ENCODE data around the gene BRINP3. TPM values are rescaled to one million over a fixed set of nuclear protein-coding genes. Genes with fewer than 3 reads are reported as not detected.
"Not testable (repeated sequence)": the region's sequence is repeated elsewhere in the genome, so short reads cannot be mapped to it uniquely, and the experiment has no call there.

BRINP3 gene
- polyA plus RNA-seq, result under 1 TPM; 0.10 to 0.11 TPM

DNA sequence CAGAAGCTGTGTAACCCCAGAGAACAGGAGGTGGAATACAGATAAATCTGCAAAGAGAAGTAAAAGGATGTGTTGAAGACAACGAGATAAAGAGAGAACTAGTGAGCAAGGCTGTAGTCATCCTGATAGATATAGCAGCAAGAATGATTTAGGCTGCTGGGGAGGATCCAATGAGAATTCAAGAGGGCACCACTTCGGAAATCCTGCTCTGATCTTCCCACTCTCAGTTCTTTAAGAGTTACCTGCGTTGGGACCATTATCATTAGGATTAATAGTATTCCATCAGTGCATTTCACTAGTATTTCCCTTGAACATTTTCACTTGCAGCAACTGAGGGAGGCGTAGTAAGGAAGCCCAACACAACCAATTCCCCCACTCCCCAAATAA is at the start of gene BRINP3:
Gene BRINP3 (minus strand): TSS at position 103 of the 387 bp plus-strand sequence.
- H3K4me3 ChIP-seq (ENCODE audit: low read depth in 1 of 2, low read length in 2 of 2), result peak within 1 kb of the TSS in 1 of 2 donors; percentile 47
- peaks cover 0 to 4% of the 10 kb centered on the region in 2 donors for H3K27me3 ChIP-seq (ENCODE audit: control insufficient read depth in 1 of 2, insufficient read depth in 2 of 2, low read length in 2 of 2)
- H3K9me3 ChIP-seq (ENCODE audit: control insufficient read depth in 2 of 2, insufficient read depth in 1 of 2, low read depth in 1 of 2, low read length in 1 of 2), result no peaks in the 10 kb centered on the region
- H3K36me3 ChIP-seq (ENCODE audit: control insufficient read depth in 2 of 2, insufficient read depth in 2 of 2, low read length in 1 of 2), result no peaks in the 10 kb centered on the region
- WGBS, 2 donors, result 8 to 9% methylated on average over 4 of the region's 4 CpGs
- no peak within 1 kb of the TSS for H3K27ac ChIP-seq (ENCODE audit: low read depth in 2 of 2, low read length in 1 of 2)
- H3K4me1 ChIP-seq (ENCODE audit: control insufficient read depth in 2 of 2, insufficient read depth in 2 of 2, low read length in 1 of 2), result peaks cover 2 to 5% of the 10 kb centered on the region in 2 donors

DNA sequence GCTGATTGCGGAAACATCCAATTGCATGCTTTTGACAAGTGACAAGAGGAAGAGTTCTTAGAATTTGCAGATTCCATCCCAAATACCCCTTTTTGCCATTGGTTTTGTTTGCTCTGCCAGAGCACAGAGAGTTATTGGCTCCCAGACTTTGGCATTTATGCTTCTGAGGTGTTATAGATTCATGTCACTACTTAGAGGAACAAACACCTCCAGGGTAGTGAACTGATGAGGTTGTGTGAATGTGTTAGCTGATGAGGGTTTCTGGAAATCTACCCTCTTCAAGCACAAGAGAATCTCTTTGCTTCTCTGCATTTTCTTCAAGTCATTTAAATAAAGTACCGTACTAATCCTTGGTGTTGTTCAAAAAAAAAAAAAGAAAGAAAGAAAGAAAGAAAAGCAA is 33.9 kb upstream of the BRINP3 start:
- 74% methylated on average over 2 of the region's 2 CpGs for WGBS, 2 donors
- H3K4me3 ChIP-seq (ENCODE audit: low read depth in 1 of 2, low read length in 2 of 2), result no peak overlapping the region
- H3K27me3 ChIP-seq (ENCODE audit: control insufficient read depth in 1 of 2, insufficient read depth in 2 of 2, low read length in 2 of 2), result no peaks in the 10 kb centered on the region
- no peak overlapping the region for H3K27ac ChIP-seq (ENCODE audit: low read depth in 2 of 2, low read length in 1 of 2)
- no peaks in the 10 kb centered on the region for H3K9me3 ChIP-seq (ENCODE audit: control insufficient read depth in 2 of 2, insufficient read depth in 1 of 2, low read depth in 1 of 2, low read length in 1 of 2)
- no peaks in the 10 kb centered on the region for H3K36me3 ChIP-seq (ENCODE audit: control insufficient read depth in 2 of 2, insufficient read depth in 2 of 2, low read length in 1 of 2)
- no peaks in the 10 kb centered on the region for H3K4me1 ChIP-seq (ENCODE audit: control insufficient read depth in 2 of 2, insufficient read depth in 2 of 2, low read length in 1 of 2)

DNA sequence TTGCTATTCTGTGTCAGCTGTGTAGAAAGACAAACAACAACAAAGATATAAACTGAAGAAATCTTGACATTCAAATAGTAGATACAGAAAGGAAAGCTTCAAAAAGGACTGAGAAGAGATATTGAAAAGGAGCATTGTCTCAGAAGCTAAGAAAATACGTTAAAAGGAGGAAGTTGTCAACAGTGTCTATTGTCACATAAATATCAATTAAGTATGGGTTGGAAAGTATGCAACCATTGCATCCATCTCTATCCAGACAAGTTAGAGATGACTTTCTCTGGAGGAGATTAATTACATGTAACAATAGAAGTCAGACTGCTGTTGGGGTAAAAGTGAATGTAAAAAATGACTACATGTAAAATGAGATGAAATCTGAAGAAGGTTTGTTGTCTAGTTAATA is 29.7 kb upstream of the BRINP3 start:
- 31 to 54% methylated on average over 1 of the region's 1 CpG for WGBS, 2 donors
- Histone ChIP-seq H3K36me3 (ENCODE audit: control insufficient read depth in 2 of 2, insufficient read depth in 2 of 2, low read length in 1 of 2) (no peaks in the 10 kb centered on the region), H3K4me1 (ENCODE audit: control insufficient read depth in 2 of 2, insufficient read depth in 2 of 2, low read length in 1 of 2) (no peaks in the 10 kb centered on the region), H3K27me3 (ENCODE audit: control insufficient read depth in 1 of 2, insufficient read depth in 2 of 2, low read length in 2 of 2) (no peaks in the 10 kb centered on the region), H3K4me3 (ENCODE audit: low read depth in 1 of 2, low read length in 2 of 2) (no peak overlapping the region), H3K9me3 (ENCODE audit: control insufficient read depth in 2 of 2, insufficient read depth in 1 of 2, low read depth in 1 of 2, low read length in 1 of 2) (peaks cover 0 to 6% of the 10 kb centered on the region in 2 donors), H3K27ac (ENCODE audit: low read depth in 2 of 2, low read length in 1 of 2) (no peak overlapping the region)

DNA sequence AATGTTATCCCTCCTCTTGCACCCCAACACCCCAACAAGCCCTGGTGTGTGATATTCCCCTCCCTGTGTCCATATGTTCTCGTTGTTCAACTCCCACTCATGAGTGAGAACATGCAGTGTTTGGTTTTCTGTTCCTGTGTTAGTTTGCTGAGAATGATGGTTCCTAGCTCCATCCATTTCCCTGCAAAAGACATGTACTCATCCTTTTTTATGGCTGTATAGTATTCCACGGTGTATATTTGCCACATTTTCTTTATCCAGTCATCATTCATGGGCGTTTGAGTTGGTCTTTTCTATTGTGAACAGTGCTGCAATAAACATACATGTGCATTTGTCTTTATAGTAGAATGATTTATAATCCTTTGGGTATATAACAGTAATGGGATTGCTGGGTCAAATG is 26.9 kb upstream of the BRINP3 start:
- H3K4me1 ChIP-seq (ENCODE audit: control insufficient read depth in 2 of 2, insufficient read depth in 2 of 2, low read length in 1 of 2); H3K9me3 ChIP-seq (ENCODE audit: control insufficient read depth in 2 of 2, insufficient read depth in 1 of 2, low read depth in 1 of 2, low read length in 1 of 2); H3K4me3 ChIP-seq (ENCODE audit: low read depth in 1 of 2, low read length in 2 of 2); H3K27ac ChIP-seq (ENCODE audit: low read depth in 2 of 2, low read length in 1 of 2); H3K27me3 ChIP-seq (ENCODE audit: control insufficient read depth in 1 of 2, insufficient read depth in 2 of 2, low read length in 2 of 2); H3K36me3 ChIP-seq (ENCODE audit: control insufficient read depth in 2 of 2, insufficient read depth in 2 of 2, low read length in 1 of 2): not testable (repeated sequence)
- 71 to 74% methylated on average over 3 of the region's 3 CpGs for WGBS, 2 donors

DNA sequence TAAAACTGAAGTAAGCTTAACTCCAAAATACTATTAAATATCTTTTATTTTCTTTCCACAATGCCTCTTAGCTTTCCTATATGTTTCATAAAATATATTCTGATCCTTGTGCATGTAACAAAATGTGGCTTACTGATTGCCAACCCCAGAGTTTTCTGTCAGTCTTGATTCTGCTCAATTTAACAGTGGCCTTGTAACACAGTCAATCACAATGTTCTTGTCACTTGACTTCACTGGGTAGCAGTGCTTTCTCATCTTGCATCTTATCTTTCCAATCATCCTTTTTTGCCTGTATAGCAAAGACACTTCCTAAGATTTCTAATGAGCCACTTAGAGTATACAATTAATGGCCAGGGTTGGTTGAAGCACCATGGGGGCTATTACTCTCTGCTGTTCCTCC is 19.9 kb upstream of the BRINP3 start:
- no peaks in the 10 kb centered on the region for H3K27me3 ChIP-seq (ENCODE audit: control insufficient read depth in 1 of 2, insufficient read depth in 2 of 2, low read length in 2 of 2)
- no peak overlapping the region for H3K27ac ChIP-seq (ENCODE audit: low read depth in 2 of 2, low read length in 1 of 2)
- no peaks in the 10 kb centered on the region for H3K4me1 ChIP-seq (ENCODE audit: control insufficient read depth in 2 of 2, insufficient read depth in 2 of 2, low read length in 1 of 2)
- H3K9me3 ChIP-seq (ENCODE audit: control insufficient read depth in 2 of 2, insufficient read depth in 1 of 2, low read depth in 1 of 2, low read length in 1 of 2), result no peaks in the 10 kb centered on the region
- no peaks in the 10 kb centered on the region for H3K36me3 ChIP-seq (ENCODE audit: control insufficient read depth in 2 of 2, insufficient read depth in 2 of 2, low read length in 1 of 2)
- no peak overlapping the region for H3K4me3 ChIP-seq (ENCODE audit: low read depth in 1 of 2, low read length in 2 of 2)

- Histone ChIP-seq H3K4me3 (ENCODE audit: low read depth in 1 of 2, low read length in 2 of 2) (no peak overlapping the region), H3K36me3 (ENCODE audit: control insufficient read depth in 2 of 2, insufficient read depth in 2 of 2, low read length in 1 of 2) (no peaks in the 10 kb centered on the region), H3K27me3 (ENCODE audit: control insufficient read depth in 1 of 2, insufficient read depth in 2 of 2, low read length in 2 of 2) (no peaks in the 10 kb centered on the region), H3K9me3 (ENCODE audit: control insufficient read depth in 2 of 2, insufficient read depth in 1 of 2, low read depth in 1 of 2, low read length in 1 of 2) (no peaks in the 10 kb centered on the region), H3K27ac (ENCODE audit: low read depth in 2 of 2, low read length in 1 of 2) (no peak overlapping the region), H3K4me1 (ENCODE audit: control insufficient read depth in 2 of 2, insufficient read depth in 2 of 2, low read length in 1 of 2) (no peaks in the 10 kb centered on the region)
- WGBS, 2 donors, result 86% methylated on average over 4 of the region's 4 CpGs
Measured at GRCh38 chr1:190494451-190494850, 16.8 kb upstream of the BRINP3 start.

DNA sequence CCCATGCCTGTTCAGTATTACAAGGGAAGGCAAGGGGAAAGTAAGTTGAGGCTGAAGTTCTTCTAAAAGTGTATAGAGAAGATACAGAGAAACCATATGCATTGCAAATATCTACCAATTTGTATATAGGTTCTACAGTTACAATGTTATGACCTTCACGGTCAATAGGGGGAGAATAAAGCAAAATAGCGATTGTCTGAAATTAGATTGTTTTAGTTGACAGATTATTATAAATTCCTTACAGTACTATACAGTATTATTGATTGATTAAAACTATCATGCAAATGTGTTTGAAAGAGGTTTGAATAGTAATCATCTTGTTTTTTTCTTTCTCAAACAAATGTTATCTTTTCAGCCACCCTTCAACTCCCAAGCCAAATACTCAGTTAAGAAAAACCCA is 13.7 kb upstream of the BRINP3 start:
- no peaks in the 10 kb centered on the region for H3K4me1 ChIP-seq (ENCODE audit: control insufficient read depth in 2 of 2, insufficient read depth in 2 of 2, low read length in 1 of 2)
- no peak overlapping the region for H3K4me3 ChIP-seq (ENCODE audit: low read depth in 1 of 2, low read length in 2 of 2)
- whole genome bisulfite sequencing, 2 donors, result 89 to 94% methylated on average over 2 of the region's 2 CpGs
- no peaks in the 10 kb centered on the region for H3K27me3 ChIP-seq (ENCODE audit: control insufficient read depth in 1 of 2, insufficient read depth in 2 of 2, low read length in 2 of 2)
- H3K27ac ChIP-seq (ENCODE audit: low read depth in 2 of 2, low read length in 1 of 2), result no peak overlapping the region
- no peaks in the 10 kb centered on the region for H3K36me3 ChIP-seq (ENCODE audit: control insufficient read depth in 2 of 2, insufficient read depth in 2 of 2, low read length in 1 of 2)
- H3K9me3 ChIP-seq (ENCODE audit: control insufficient read depth in 2 of 2, insufficient read depth in 1 of 2, low read depth in 1 of 2, low read length in 1 of 2), result no peaks in the 10 kb centered on the region

- H3K27me3 ChIP-seq (ENCODE audit: control insufficient read depth in 1 of 2, insufficient read depth in 2 of 2, low read length in 2 of 2), result peaks cover 0 to 2% of the 10 kb centered on the region in 2 donors
- H3K27ac ChIP-seq (ENCODE audit: low read depth in 2 of 2, low read length in 1 of 2), result no peak overlapping the region
- WGBS, 2 donors, result 50 to 73% methylated on average over 1 of the region's 1 CpG
- no peaks in the 10 kb centered on the region for H3K36me3 ChIP-seq (ENCODE audit: control insufficient read depth in 2 of 2, insufficient read depth in 2 of 2, low read length in 1 of 2)
- no peak overlapping the region for H3K4me3 ChIP-seq (ENCODE audit: low read depth in 1 of 2, low read length in 2 of 2)
- H3K4me1 ChIP-seq (ENCODE audit: control insufficient read depth in 2 of 2, insufficient read depth in 2 of 2, low read length in 1 of 2), result no peaks in the 10 kb centered on the region
- H3K9me3 ChIP-seq (ENCODE audit: control insufficient read depth in 2 of 2, insufficient read depth in 1 of 2, low read depth in 1 of 2, low read length in 1 of 2), result no peaks in the 10 kb centered on the region
Measured at GRCh38 chr1:190484045-190484444, 6.4 kb upstream of the BRINP3 start.

DNA sequence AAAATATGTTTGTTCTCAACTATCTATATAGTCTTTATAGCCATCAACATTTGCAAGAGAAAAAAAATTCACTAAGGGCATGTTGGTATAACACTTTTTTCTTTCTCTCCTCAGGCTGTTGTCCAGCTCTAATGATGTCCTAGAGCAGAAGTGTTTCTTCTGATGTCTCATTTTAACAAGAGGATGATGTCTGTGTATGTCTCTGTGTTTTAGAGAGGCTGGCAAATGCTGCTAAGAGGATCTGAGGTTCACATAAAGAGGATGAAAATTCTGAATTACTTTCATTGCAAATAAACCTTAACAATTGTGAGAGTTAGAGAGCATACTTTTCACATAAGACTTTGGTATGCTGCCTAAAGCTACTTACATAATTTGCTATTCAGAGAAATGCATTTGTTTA is 2.6 kb upstream of the BRINP3 start:
- peaks cover 0 to 4% of the 10 kb centered on the region in 2 donors for H3K27me3 ChIP-seq (ENCODE audit: control insufficient read depth in 1 of 2, insufficient read depth in 2 of 2, low read length in 2 of 2)
- H3K36me3 ChIP-seq (ENCODE audit: control insufficient read depth in 2 of 2, insufficient read depth in 2 of 2, low read length in 1 of 2), result no peaks in the 10 kb centered on the region
- no peak overlapping the region for H3K4me3 ChIP-seq (ENCODE audit: low read depth in 1 of 2, low read length in 2 of 2)
- H3K4me1 ChIP-seq (ENCODE audit: control insufficient read depth in 2 of 2, insufficient read depth in 2 of 2, low read length in 1 of 2), result peaks cover 2 to 5% of the 10 kb centered on the region in 2 donors
- H3K27ac ChIP-seq (ENCODE audit: low read depth in 2 of 2, low read length in 1 of 2), result no peak overlapping the region
- H3K9me3 ChIP-seq (ENCODE audit: control insufficient read depth in 2 of 2, insufficient read depth in 1 of 2, low read depth in 1 of 2, low read length in 1 of 2), result no peaks in the 10 kb centered on the region

DNA sequence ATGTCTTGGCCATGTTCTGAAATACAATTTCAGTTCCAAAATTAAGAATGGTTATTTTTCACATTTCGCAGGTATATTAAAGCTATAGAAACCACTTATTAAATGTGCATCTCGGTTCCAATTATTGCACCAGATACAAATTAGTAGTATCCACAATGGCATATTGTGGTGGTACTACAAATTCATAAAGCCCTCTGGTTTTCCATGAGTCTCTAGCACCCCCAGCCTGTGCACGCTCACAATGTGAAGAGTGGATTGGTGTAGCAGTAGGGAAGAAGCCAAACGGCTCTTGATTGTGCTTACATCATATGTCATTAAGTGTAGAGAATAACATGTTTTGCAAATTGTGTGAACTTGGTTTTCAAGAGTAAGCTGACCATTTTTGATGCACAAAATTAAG is 1.9 kb upstream of the BRINP3 start:
- H3K36me3 ChIP-seq (ENCODE audit: control insufficient read depth in 2 of 2, insufficient read depth in 2 of 2, low read length in 1 of 2), result no peaks in the 10 kb centered on the region
- H3K4me3 ChIP-seq (ENCODE audit: low read depth in 1 of 2, low read length in 2 of 2), result no peak overlapping the region
- peaks cover 0 to 4% of the 10 kb centered on the region in 2 donors for H3K27me3 ChIP-seq (ENCODE audit: control insufficient read depth in 1 of 2, insufficient read depth in 2 of 2, low read length in 2 of 2)
- no peak overlapping the region for H3K27ac ChIP-seq (ENCODE audit: low read depth in 2 of 2, low read length in 1 of 2)
- 36 to 42% methylated on average over 4 of the region's 4 CpGs for WGBS, 2 donors
- H3K9me3 ChIP-seq (ENCODE audit: control insufficient read depth in 2 of 2, insufficient read depth in 1 of 2, low read depth in 1 of 2, low read length in 1 of 2), result no peaks in the 10 kb centered on the region
- peaks cover 2 to 5% of the 10 kb centered on the region in 2 donors for H3K4me1 ChIP-seq (ENCODE audit: control insufficient read depth in 2 of 2, insufficient read depth in 2 of 2, low read length in 1 of 2)

Measured in esophagus (tissue), 2 donors.